Epithelial cell of esophagus (primary cell): Measurements from ENCODE around the gene SPRN.

ENCODE experiments used
- DNase-seq: peaks from one replicate; pipeline ENCODE4 v3.0.0; 2010; ENCODE audit warnings: low read depth
- H3K4me3 ChIP-seq: 2 replicates; pipeline ENCODE4 v1.5.1; 2011; ENCODE audit warnings: mild to moderate bottlenecking, low read length, control low read depth
- TF ChIP-seq, protein P1 (sequence below): IDR thresholded peaks from 2 replicates; pipeline ENCODE4 v1.5.1; 2011; ENCODE audit warnings: low read depth, mild to moderate bottlenecking, low read length, control low read depth, inconsistent platforms; ENCODE audit not compliant: insufficient read depth; ENCODE audit errors: missing control alignments

The SPRN gene

DNA sequence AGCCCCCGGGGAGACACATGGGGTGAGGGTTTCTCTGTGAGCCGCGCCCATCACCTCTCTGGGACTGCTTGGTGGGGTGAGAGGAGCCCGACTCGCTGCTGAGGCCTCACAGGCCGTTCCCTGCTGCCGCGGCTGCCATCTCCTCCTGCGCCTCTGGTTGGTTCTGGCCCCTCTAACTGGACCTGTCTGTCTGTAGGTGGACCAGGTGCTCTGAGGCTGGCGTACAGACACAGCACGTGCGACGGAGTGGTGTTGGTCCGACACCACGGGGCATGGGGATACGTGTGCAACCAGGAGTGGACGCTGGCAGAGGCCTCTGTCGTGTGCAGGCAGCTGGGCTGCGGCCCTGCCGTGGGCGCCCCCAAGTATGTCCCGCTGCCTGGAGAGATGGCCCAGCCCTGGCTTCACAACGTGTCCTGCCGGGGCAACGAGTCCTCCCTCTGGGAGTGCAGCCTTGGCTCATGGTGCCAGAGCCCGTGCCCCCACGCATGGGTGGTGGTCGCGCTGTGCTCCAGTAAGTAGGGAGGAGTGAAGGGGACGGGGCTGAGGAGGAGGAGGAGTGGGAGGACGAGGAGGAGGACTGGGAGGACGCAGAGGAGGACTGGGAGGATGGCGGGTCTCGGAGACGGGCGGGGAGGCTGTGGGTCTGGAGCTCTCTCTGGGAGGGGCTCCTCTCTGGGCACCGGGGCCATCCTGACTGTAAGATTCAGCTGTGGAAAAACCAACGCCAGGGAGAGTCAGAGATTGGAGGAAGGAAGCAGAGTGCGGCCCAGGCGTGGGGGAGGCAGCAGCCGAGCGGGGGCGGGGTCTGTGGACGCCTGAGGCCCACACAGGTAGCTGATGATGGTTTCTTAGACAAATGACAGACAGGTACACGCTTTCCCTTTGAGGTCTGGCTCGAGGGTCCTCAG, 31.9 kb upstream of the SPRN start:
- TF ChIP-seq, protein P1, sequence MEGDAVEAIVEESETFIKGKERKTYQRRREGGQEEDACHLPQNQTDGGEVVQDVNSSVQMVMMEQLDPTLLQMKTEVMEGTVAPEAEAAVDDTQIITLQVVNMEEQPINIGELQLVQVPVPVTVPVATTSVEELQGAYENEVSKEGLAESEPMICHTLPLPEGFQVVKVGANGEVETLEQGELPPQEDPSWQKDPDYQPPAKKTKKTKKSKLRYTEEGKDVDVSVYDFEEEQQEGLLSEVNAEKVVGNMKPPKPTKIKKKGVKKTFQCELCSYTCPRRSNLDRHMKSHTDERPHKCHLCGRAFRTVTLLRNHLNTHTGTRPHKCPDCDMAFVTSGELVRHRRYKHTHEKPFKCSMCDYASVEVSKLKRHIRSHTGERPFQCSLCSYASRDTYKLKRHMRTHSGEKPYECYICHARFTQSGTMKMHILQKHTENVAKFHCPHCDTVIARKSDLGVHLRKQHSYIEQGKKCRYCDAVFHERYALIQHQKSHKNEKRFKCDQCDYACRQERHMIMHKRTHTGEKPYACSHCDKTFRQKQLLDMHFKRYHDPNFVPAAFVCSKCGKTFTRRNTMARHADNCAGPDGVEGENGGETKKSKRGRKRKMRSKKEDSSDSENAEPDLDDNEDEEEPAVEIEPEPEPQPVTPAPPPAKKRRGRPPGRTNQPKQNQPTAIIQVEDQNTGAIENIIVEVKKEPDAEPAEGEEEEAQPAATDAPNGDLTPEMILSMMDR = no peak
- DNase-seq = no peak
- no peak overlapping the region for H3K4me3 ChIP-seq

DNA sequence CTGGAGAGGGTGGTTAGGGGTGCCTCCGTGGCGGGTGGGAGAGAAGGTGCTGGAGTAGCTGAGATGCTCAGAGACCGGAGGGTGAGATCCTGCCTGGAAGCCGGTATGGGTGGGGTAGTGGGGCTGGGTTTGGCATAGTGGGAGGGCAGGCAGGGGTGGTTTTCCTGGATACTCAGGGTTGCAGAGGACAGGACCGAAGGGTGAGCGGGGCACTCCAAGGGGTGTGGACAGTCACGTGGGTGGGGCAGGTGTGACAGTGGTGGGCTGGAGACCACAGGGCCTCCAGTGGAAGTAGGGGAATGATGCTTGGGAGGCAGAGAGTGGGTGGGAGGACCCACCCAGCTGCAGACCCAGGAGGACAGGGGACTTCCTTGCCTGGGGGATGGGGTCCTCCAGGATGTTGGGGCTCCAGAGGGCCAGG, 31.2 kb upstream of the SPRN start:
- H3K4me3 ChIP-seq = no peak overlapping the region
- DNase-seq = no peak
- TF ChIP-seq, protein P1 = no peak

DNA sequence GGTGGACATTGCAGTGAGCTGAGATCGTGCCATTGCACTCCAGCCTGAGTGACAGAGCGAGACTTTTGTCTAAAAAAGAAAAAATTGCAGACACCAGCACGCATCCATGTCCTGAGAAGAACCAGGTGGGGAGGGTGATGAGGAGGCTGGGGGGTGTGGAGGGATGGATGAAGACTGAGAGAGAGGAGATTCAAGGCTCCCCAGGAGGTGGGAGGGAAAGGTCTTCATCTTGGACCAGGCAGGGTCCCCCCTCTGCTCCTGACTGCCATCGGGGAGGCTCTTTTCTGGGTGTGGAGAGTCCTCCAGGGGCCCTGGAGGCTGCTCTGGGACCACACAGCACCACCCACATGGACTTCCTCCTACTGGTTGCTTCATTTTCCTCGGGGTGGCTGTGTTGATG, 30.8 kb upstream of the SPRN start:
- H3K4me3 ChIP-seq = no peak overlapping the region
- TF ChIP-seq, protein P1 = no peak
- DNase-seq = no peak

DNA sequence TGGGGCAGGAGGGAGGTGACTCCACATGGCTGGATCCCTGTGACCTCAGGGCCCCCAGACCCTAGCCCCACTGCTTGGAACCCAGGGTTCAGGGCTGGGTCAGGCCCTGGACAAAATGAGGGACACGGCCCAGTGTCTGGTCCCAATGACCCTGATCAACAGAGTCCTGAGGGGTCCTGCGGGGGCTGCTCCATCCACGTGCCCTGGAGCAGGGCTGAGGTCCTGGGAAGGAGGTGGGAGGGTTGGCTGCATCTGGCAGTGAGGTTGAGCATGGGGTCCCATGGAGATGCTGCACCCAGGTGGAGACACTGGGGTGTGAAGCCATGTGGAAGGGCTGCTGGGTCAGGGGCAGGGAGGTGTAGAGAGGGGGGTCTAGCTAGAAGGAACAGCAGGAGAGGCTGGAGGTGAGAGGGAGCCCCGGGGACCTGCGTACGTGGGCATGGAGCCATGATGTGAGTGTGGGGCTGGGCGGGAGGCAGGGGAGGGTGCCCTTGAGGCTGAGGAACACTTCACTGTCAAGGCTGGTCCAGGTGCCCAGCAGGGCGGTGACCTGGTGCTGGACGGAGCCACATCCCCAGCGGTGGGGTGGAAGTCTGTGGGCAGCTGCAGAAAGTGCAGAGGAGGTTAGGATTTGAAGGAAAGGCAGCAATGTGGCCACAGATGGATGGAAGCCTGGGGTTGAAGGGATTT, 29.9 kb upstream of the SPRN start:
- TF ChIP-seq, protein P1 = no peak
- no peak for DNase-seq
- no peak overlapping the region for H3K4me3 ChIP-seq

DNA sequence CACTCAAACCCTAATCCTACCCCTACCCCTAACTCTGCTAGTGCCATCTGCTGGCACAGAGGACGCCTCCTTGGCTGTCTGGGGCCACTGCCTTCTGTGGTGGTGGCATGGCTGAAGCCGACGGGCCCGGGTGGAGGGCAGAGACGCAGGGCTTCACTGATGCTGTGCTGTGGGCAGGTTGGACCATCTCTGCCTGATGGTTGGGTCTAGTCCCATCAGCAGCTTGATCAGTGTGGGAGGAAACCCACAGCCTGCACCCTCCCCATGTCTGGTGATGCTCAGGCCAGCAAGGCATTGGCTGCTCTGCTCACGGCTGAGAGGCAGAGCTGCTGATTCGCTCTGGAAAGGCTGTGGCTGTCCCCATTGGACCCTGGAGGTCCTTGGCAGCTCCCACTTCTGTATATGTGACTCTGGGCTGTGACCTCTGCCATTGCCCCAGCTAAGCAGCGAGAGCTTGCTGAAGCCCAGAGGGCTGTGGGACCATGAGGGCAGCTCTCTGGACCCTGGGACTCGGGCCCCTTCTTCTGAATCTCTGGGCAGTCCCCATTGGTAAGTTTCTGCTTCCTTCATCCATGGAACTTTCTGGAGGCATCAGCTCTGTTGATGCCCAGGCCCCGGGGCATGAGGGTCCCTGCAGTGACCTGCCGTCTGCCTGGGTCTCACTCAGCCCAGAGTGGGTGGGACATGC, 29.2 kb upstream of the SPRN start, which contains the start of gene SCART1:
TSS of gene SCART1 (plus strand) at position 430 of the 688 bp plus-strand sequence. CDS start at position 483, 53 bp downstream.
- TF ChIP-seq, protein P1 = no peak
- no peak for DNase-seq
- no peak within 1 kb of the TSS for H3K4me3 ChIP-seq

DNA sequence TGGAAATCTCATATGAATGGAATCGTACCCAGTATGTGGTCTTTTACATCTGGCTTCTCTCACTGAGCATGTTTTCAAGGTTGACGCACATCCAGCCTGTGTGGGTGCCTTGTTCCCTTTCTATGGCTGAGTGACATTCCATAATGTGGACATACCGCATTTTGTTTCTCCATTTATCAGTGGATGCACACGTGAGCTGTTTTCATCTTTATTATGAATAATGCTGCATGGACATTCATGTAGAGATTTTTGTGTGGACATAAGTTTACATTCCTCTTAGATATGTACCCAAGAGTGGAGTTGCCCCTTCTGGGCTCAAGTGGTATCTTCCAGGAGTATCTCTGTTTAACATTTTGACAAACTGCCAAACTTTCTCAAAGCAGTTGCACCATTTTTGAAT, 28.0 kb upstream of the SPRN start:
- no peak overlapping the region for H3K4me3 ChIP-seq
- TF ChIP-seq, protein P1 = no peak
- DNase-seq = no peak
